ENCODE measurements around the gene DYNLRB2.

DYNLRB2 gene

DNA sequence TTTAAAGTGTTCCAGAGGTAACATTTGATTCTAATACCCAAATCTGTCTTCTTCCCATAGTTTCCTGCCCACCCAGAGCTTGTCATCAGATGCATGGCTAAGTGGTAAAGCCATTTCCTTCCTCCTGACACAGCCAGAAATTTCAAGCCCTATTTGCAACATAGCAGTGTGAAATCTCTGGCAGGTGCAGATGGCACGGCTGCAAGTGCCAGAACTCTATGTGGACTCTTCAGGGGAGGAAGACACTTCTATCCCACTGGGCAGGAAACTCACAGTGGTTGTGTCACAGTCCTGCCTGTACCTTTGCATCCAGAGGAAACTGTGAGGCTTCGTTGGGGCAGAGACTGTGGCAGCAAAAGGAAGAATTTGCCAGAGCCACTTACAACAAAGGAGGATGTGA is 13.2 kb downstream of the DYNLRB2 start:
- no peak for DNase-seq

- no peak for DNase-seq
These were observed 15.7 kb downstream of the DYNLRB2 start for GRCh38 chr16:80556481-80556880.

DNA sequence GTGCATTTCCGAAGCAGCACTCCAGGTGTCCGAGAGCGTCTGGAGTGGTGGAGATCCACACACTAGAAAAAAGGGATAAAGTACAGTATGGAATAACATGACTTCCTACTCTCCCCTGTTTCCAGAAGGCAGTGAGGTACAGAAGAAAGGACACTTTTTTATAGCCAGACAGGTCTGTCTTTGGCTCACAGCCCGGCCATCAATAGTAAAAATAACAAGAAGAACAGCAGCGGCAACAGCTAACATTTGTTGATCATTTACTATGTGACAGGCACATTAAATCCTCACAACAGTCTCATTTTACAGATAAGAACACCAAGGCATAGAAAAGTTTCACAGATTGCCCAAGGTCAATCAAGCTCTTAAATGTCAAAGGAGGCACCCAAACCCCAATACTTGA is 16.2 kb downstream of the DYNLRB2 start:
- no peak for DNase-seq

DNA sequence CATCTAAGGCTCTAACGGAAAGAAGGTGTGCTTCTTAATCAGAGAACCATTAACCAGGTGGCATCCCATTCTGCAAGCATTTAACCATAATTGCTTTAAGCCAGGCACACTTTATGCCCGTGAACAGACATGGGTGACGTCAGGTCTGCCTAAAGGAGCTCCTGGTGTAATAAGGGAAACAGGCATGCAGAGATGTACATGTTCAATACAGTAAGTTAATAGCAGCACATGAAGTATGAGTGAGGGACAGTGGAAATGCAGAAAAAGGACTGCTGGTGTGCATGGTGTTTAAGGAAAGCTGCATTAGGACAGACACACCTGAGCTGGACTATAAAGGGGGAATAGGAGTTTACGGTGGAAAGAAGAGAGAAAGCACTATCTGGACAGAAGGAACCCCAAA is 18.6 kb downstream of the DYNLRB2 start:
- DNase-seq: no peak

DNA sequence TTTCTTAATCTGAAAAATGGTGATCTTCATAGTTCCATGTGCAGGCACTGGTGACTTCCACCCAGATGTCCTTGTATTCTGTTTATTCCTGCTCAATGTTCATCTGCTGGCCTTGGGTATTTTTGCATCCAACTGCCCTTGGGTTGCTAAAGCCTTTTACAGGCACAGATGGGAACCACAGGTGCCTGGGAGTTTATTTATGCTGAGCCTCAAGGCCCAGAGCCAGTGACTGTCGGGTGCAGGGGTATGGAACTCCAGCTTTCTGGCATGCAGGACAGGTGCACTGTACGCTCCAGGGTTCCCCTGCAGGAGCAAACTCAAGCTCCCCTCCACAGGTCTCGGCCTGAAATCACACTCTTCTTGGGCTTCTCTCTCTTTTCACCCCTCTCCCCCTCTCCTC is 22.3 kb downstream of the DYNLRB2 start:
- peak in 1 of 2 experiments; percentile 71 for DNase-seq

GRCh38 chr16:80564394-80564793 is 23.6 kb downstream of the DYNLRB2 start:
- DNase-seq: no peak

- no peak for DNase-seq
These were observed 28.8 kb downstream of the DYNLRB2 start for GRCh38 chr16:80569440-80570105.

GRCh38 chr16:80570106-80570478 is 29.3 kb downstream of the DYNLRB2 start:
- no peak for DNase-seq

DNA sequence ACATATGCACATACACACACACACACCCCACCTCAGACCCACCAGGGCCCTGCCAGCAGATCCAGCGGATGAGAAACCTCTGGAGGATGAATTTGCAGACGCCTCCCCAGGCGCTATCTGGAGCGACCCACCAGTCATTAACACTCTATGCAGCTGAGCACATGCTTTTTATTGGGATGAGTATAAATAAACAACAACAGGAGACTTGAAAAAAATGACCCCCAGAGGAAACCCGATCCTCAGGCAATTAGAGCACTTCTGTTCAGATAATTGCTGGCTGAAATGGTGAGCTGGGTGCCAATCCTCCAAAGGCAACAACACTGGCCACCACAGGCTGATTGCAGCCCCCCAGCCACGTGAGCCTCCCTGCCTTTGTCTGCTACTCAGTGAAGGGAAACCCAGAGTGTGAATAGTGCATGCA is 32.9 kb downstream of the DYNLRB2 start:
- peak; percentile 34 to 50 for DNase-seq

DNA sequence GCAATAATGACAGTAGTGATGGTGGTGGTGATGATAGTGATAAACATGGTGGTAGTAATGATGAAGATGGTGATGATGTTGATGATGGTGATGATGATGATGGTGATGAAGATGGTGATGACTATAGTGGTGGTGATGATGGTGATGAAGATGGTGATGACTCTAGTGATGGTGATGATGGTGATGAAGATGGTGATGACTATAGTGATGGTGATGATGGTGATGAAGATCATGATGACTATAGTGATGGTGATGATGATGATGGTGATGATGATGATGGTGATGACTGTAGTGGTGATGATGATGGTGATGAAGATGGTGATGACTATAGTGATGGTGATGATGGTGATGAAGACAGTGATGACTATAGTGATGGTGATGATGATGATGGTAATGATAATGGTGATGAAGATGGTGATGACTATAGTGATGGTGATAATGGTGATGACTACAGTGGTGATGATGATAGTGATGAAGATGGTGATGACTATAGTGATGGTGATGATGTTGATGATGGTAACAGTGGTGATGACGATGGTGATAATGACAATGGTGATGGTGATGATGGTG is 35.6 kb downstream of the DYNLRB2 start:
- no peak for DNase-seq

DNA sequence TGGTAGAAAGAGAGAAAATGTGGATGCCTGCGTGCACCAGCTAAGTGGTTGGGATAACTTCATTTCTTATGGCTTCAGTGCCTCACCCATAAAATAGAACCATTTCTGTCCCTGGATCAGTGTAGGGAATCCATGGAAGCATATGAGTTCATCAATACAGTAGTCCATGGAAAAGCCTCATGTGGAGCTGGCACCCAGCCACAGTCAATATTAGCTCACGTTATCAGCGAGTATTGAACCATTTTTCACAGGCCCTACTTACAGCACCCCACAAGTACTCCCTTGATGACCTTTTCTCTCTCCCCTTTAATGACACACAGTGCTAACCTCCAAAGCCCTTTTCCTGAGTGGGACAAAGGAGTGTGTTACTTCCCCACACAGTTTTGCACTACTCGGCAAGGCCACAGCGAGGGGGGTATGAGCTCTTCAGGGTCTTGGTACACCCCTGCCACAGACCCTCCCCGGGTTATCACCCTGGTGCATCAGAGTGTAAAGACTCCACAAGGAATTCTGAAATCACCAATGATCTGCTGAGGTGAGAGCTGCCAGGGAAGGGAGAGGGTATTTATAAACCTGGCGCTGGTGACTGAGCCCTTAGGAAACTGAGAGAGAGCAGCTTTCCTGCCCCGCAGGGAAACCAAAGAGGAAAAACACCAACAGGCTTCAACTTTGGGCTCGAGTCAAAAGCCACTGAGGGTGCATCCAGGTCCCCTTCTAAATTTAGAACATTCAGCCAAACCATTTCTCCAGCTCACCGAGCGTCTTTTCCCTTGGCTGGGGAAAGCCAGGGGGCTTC is 36.9 kb downstream of the DYNLRB2 start:
- DNase-seq: no peak

GRCh38 chr16:80580109-80580832 is 39.5 kb downstream of the DYNLRB2 start:
- no peak for DNase-seq

- DNase-seq: no peak
These were observed 42.7 kb downstream of the DYNLRB2 start for GRCh38 chr16:80583466-80583865.

- no peak for DNase-seq
These were observed 45.0 kb downstream of the DYNLRB2 start for GRCh38 chr16:80585764-80586163.

DNA sequence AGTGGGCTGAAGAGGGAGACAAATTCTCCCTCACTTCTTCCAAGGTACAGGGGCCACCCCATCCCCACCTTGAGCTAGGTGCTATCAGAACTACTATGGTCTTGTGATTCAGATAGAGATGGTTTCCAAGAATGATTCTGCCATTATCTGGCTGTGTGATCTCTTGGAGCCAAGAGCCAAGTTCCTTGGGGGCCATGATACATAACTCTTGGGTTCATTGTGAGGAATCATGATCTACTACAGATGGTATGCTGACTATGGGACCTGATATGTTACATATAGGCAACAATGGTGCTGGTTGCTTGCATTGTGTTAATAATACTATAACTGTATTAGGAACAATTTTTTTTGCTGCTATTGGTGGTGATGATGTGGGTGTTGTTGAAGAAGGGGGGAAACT is 45.7 kb downstream of the DYNLRB2 start:
- DNase-seq: no peak

DNA sequence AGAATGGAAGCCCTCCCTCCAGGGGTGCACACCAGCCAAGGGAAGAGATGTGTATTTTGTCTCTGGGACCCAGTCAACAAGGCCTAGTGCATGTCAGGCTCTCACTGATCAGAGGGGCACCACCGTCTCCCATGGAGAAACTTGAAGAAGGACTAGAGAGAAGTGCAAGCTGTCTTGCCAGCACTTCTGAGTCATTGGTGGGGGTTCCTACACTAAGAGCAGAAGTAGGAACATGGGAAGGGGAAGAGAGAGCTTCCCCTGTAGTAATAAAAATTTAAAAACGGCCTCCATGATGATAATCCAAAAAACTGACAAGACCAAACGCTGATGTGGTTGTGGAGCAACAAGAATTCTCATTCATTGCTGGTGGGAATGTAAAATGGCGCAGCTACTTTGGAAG is 46.3 kb downstream of the DYNLRB2 start:
- no peak for DNase-seq

- DNase-seq: peak; percentile 98 to 100
These were observed 50.5 kb downstream of the DYNLRB2 start for GRCh38 chr16:80591071-80591915.

DNA sequence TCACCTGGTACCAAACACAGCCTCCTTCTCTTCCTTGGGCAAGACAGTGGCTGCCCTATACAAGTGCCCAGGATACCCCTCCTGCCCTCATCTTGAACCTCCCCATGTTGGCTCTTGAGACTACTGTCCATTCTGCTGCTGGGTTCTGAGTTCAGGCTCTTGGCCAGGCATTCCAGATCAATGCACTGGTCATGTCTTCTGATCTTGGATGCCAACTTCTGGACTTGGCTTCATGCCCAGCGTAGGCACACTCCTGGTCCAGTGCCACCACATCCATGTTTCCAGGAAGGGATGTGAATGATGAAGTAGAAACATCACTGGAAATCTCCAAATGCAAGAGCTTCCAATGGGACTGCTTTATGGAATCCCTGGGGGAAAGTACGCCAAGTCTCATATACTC is 51.5 kb downstream of the DYNLRB2 start:
- no peak for DNase-seq

DNA sequence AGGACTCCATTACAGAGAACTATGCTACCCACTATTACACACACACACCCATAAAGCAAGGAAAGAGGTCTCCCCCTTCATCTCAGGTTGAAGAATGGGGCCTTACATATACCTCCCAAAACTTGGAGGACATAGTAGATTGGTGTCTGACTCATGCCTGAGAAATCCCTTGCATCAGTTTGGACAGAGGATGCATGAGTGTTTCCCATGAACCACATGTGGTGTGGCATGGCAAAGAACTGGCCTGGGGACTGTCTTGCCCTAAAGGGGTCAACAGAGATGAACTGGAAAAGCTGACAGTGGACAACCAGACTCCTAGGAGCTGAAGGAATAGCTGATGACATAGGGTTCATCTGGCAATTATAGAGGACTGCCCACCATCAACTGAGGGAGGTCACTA is 54.0 kb downstream of the DYNLRB2 start:
- no peak for DNase-seq

GRCh38 chr16:80596507-80597207 is 55.9 kb downstream of the DYNLRB2 start:
- no peak for DNase-seq

- no peak for DNase-seq
These were observed 58.7 kb downstream of the DYNLRB2 start for GRCh38 chr16:80599466-80599865.

All from NCI-H524 (cell line).